Skeletal muscle tissue (tissue), 4 donors: ENCODE measurements around the gene DEPP1. TPM values are rescaled to one million over a fixed set of nuclear protein-coding genes. Genes with fewer than 3 reads are reported as not detected.
"Not testable (repeated sequence)": the region's sequence is repeated elsewhere in the genome, so short reads cannot be mapped to it uniquely, and the experiment has no call there.

ENCODE experiments used
- H3K27ac ChIP-seq: one replicate; pipeline ENCODE4 v1.7.0; 2013; ENCODE audit warnings: mild to moderate bottlenecking, low read depth, low read length, inconsistent platforms
- H3K27me3 ChIP-seq, 3 donors: one replicate each; pipeline ENCODE4 v1.7.0; 2013; ENCODE audit warnings: low read length in 3 of 3; ENCODE audit not compliant: control insufficient read depth in 3 of 3, insufficient read depth in 3 of 3
- H3K36me3 ChIP-seq, 3 donors: one replicate each; pipeline ENCODE4 v1.7.0; 2013; ENCODE audit warnings: low read length in 3 of 3; ENCODE audit not compliant: control insufficient read depth in 3 of 3, insufficient read depth in 3 of 3
- H3K4me1 ChIP-seq, 3 donors: one replicate each; pipeline ENCODE4 v1.7.0; 2013; ENCODE audit warnings: low read length in 3 of 3, mild to moderate bottlenecking in 3 of 3; ENCODE audit not compliant: control insufficient read depth in 3 of 3, insufficient read depth in 3 of 3
- H3K4me3 ChIP-seq, 3 donors: one replicate each; pipeline ENCODE4 v1.7.0; 2013; ENCODE audit warnings: low read length in 3 of 3
- H3K9ac ChIP-seq, 3 donors: one replicate each; pipeline ENCODE4 v1.7.0; 2013; ENCODE audit warnings: low read length in 3 of 3, mild to moderate bottlenecking in 3 of 3, moderate library complexity in 2 of 3, low read depth in 1 of 3
- H3K9me3 ChIP-seq, 3 donors: one replicate each; pipeline ENCODE4 v1.7.0; 2013; ENCODE audit warnings: low read length in 3 of 3; ENCODE audit not compliant: control insufficient read depth in 3 of 3
- total RNA-seq: library from RNA; depleted of rRNA; stranded (reverse); fragments of >200 nt; gene quantifications from one replicate; pipeline ENCODE4 v1.2.3, GENCODE V29; 2014
- donor health status: Osteomylitis.

The DEPP1 gene, protein sequence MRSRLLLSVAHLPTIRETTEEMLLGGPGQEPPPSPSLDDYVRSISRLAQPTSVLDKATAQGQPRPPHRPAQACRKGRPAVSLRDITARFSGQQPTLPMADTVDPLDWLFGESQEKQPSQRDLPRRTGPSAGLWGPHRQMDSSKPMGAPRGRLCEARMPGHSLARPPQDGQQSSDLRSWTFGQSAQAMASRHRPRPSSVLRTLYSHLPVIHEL
- total RNA-seq: 12.5 TPM

GRCh38 chr10:44978570-44979280 is at the start of gene DEPP1:
TSS of gene DEPP1 (minus strand) at chr10:44978809. CDS start at chr10:44978030, 779 bp downstream.
- H3K9ac ChIP-seq: peak within 1 kb of the TSS; percentile 85 to 98 (median 98)
- H3K27me3 ChIP-seq: no peaks in the 10 kb centered on the region
- H3K4me3 ChIP-seq: peak within 1 kb of the TSS; percentile 88 to 98 (median 91)
- no peaks in the 10 kb centered on the region for H3K9me3 ChIP-seq
- peaks cover 81 to 86% (median 82%) of the 10 kb centered on the region in 3 donors for H3K4me1 ChIP-seq
- peaks cover 14 to 25% (median 19%) of the 10 kb centered on the region in 3 donors for H3K36me3 ChIP-seq
- H3K27ac ChIP-seq: peak within 1 kb of the TSS; percentile 92

DNA sequence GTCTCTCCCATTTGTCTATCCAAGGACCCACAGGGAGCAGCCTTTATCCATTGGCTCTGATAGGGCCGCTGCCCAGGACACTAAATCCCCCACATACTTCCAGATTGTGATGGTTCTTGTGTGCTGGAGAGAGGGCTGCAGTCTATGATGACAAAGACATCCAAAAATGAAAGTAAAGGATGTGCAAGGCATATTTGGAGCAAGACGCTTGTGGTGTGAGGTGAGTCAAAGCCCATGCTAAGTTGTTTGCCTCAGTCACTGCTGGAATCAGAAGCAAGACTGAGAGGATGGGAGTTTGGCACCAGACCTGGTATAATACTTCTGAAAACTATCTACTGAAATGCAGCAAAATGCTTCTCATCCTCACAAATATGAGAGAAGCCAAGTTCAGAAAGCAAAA is 44.8 kb upstream of the DEPP1 start:
- H3K4me1 ChIP-seq: no peaks in the 10 kb centered on the region
- peaks cover 0 to 4% (median 3%) of the 10 kb centered on the region in 3 donors for H3K9me3 ChIP-seq
- H3K27ac ChIP-seq: no peak overlapping the region
- H3K36me3 ChIP-seq: no peaks in the 10 kb centered on the region
- no peak overlapping the region for H3K4me3 ChIP-seq
- no peak overlapping the region for H3K9ac ChIP-seq
- no peaks in the 10 kb centered on the region for H3K27me3 ChIP-seq

DNA sequence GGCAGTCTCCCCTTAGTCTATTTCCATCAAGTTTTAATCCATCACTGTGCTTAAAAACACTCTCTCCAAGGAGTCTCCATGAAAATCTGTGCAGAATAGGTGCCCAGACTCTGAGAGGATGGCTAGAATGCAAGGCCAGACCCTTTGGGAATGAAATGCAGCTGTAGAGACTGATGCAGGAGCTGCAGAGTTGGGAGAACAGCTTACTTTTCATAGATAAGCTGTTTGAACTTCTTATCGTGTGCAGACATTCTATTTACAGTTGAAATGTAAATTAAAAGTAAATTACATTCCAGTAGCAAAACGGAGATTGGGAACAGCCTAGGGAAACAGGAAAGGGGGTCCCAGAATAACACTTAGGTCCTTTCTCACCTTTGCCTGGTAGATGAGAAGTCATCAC is 37.0 kb upstream of the DEPP1 start:
- no peak overlapping the region for H3K4me3 ChIP-seq
- H3K27ac ChIP-seq: no peak overlapping the region
- H3K27me3 ChIP-seq: no peaks in the 10 kb centered on the region
- no peaks in the 10 kb centered on the region for H3K36me3 ChIP-seq
- H3K9ac ChIP-seq: no peak overlapping the region
- no peaks in the 10 kb centered on the region for H3K4me1 ChIP-seq
- H3K9me3 ChIP-seq: no peaks in the 10 kb centered on the region

DNA sequence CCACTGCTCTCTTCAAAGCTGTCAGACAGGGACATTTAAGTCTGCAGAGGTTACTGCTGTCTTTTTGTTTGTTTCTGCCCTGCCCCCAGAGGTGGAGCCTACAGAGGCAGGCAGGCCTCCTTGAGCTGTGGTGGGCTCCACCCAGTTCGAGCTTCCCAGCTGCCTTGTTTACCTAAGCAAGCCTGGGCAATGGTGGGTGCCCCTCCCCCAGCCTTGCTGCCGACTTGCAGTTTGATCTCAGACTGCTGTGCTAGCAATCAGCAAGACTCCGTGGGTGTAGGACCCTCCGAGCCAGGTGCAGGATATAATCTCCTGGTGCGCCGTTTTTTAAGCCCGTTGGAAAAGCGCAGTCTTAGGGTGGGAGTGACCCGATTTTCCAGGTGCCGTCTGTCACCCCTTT is 35.9 kb upstream of the DEPP1 start:
- H3K9ac ChIP-seq, H3K27ac ChIP-seq, H3K36me3 ChIP-seq, H3K4me1 ChIP-seq, H3K27me3 ChIP-seq, H3K4me3 ChIP-seq, H3K9me3 ChIP-seq: not testable (repeated sequence)

- Histone ChIP-seq H3K36me3 (peaks cover 2 to 13% (median 7%) of the 10 kb centered on the region in 3 donors), H3K27ac (no peak overlapping the region), H3K27me3 (no peaks in the 10 kb centered on the region), H3K9ac (no peak overlapping the region), H3K4me3 (no peak overlapping the region), H3K4me1 (peaks cover 0 to 4% (median 3%) of the 10 kb centered on the region in 3 donors), H3K9me3 (no peaks in the 10 kb centered on the region)
Measured at GRCh38 chr10:45008524-45009161, 30.0 kb upstream of the DEPP1 start.

DNA sequence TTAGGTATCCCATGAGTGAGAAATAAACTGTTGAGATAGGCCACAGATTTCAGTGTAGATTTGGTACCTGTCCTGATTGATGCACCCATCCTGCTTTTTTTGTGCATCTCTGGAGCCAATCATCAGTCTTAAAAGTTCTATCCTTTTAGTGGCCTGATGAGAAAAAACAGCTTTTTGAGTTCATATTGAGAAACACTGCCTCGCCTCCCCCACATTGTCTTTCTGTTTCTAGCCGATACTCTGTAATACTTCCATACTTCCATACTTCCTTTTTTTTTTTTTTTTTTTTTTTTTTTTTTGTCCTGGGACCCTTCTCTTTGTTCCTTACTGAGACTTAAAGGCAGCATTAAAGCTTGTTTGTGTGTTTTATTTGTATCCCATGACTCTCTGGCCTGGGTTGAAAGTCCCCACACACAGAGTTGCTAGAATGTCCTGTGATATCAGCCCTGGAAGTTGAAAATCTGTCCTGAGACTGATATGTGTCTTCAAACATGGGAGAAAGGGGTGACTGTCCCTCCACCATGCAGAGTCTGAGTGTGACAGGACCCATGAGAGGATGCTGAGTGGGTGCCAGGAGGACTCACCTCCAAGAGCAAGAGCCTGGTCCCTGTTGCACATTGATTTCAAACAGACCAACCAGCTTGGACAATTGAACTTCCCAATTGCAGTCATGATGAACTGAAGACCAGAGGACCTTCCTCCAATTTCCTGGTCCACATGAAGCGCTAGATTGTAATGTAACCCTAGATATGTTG is 27.8 kb upstream of the DEPP1 start:
- H3K9ac ChIP-seq: no peak overlapping the region
- H3K4me3 ChIP-seq: no peak overlapping the region
- H3K9me3 ChIP-seq: no peaks in the 10 kb centered on the region
- H3K36me3 ChIP-seq: peaks cover 3 to 17% (median 10%) of the 10 kb centered on the region in 3 donors
- no peak overlapping the region for H3K27ac ChIP-seq
- H3K4me1 ChIP-seq: peaks cover 3 to 15% (median 4%) of the 10 kb centered on the region in 3 donors
- H3K27me3 ChIP-seq: no peaks in the 10 kb centered on the region

DNA sequence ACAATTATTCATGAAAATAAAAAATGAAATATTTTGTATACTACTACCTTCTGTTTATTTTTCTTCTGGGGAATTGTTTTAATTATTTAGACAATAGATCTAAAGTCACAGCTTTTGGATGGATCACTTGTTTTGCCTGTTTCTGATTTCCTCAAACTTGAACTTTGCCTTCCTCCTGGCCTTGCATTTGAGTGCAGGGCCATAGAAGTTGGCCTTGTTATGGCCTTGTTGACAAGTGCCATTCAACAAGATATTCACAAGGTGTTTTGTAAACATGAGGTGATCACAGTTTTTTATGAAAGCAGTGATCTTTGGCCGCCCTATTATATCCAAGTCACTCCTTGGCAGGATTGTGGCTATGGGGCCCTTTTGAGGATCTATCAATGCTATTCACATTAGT is 26.7 kb upstream of the DEPP1 start:
- H3K36me3 ChIP-seq: peaks cover 3 to 17% (median 10%) of the 10 kb centered on the region in 3 donors
- H3K4me3 ChIP-seq: no peak overlapping the region
- no peaks in the 10 kb centered on the region for H3K27me3 ChIP-seq
- H3K4me1 ChIP-seq: peaks cover 6 to 20% (median 10%) of the 10 kb centered on the region in 3 donors
- no peaks in the 10 kb centered on the region for H3K9me3 ChIP-seq
- no peak overlapping the region for H3K9ac ChIP-seq
- H3K27ac ChIP-seq: no peak overlapping the region

DNA sequence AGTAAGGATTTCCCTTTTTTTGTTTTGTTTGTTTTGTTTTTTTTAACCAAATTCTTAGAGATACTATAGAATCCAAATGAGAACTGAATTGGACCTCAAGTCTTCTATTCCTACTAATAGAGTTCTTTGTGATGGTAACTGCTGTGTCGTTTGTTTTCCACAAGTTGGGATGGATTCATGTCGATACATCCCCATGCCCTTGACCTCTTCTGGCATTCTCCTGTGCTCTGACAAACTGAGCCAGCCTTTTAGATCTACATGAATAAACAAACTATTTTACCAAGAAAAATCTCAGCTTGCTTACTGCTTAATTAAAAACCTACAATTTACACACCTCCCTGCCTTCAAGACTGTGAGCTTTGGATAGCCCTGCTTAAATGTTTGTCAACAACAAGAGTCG is 26.1 kb upstream of the DEPP1 start:
- H3K4me3 ChIP-seq: no peak overlapping the region
- peaks cover 6 to 26% (median 15%) of the 10 kb centered on the region in 3 donors for H3K4me1 ChIP-seq
- no peak overlapping the region for H3K9ac ChIP-seq
- no peaks in the 10 kb centered on the region for H3K27me3 ChIP-seq
- H3K36me3 ChIP-seq: peaks cover 3 to 17% (median 10%) of the 10 kb centered on the region in 3 donors
- H3K9me3 ChIP-seq: no peaks in the 10 kb centered on the region
- H3K27ac ChIP-seq: no peak overlapping the region

- Histone ChIP-seq H3K4me1 (peaks cover 6 to 31% (median 17%) of the 10 kb centered on the region in 3 donors), H3K9ac (no peak overlapping the region), H3K27me3 (no peaks in the 10 kb centered on the region), H3K36me3 (peaks cover 3 to 17% (median 10%) of the 10 kb centered on the region in 3 donors), H3K4me3 (no peak overlapping the region), H3K9me3 (no peaks in the 10 kb centered on the region), H3K27ac (no peak overlapping the region)
Measured at GRCh38 chr10:45003432-45004000, 24.9 kb upstream of the DEPP1 start.
